Measurements from ENCODE around the gene PIP5K1C.

The PIP5K1C gene

GRCh38 chr19:3674784-3675543, 25.3 kb downstream of the PIP5K1C start:
- H3K36me3 ChIP-seq (ENCODE audit: control insufficient read depth in 1 of 2, insufficient read depth in 2 of 2, low read length in 2 of 2): no peaks in the 10 kb centered on the region
- no peak overlapping the region for H3K27ac ChIP-seq (ENCODE audit: low read depth, low read length)
- H3K27me3 ChIP-seq (ENCODE audit: control insufficient read depth in 1 of 2, insufficient read depth in 2 of 2, low read length in 2 of 2): no peaks in the 10 kb centered on the region
- H3K9me3 ChIP-seq (ENCODE audit: control insufficient read depth in 1 of 2, low read length in 2 of 2): no peaks in the 10 kb centered on the region
- no peak overlapping the region for H3K9ac ChIP-seq (ENCODE audit: low read depth in 1 of 2, low read length in 2 of 2)
- no peak overlapping the region for H3K4me3 ChIP-seq (ENCODE audit: low read depth in 1 of 2, low read length in 2 of 2)
- H3K4me1 ChIP-seq (ENCODE audit: control insufficient read depth in 1 of 2, insufficient read depth in 2 of 2, low read length in 2 of 2): peaks cover 12 to 16% of the 10 kb centered on the region in 2 donors

DNA sequence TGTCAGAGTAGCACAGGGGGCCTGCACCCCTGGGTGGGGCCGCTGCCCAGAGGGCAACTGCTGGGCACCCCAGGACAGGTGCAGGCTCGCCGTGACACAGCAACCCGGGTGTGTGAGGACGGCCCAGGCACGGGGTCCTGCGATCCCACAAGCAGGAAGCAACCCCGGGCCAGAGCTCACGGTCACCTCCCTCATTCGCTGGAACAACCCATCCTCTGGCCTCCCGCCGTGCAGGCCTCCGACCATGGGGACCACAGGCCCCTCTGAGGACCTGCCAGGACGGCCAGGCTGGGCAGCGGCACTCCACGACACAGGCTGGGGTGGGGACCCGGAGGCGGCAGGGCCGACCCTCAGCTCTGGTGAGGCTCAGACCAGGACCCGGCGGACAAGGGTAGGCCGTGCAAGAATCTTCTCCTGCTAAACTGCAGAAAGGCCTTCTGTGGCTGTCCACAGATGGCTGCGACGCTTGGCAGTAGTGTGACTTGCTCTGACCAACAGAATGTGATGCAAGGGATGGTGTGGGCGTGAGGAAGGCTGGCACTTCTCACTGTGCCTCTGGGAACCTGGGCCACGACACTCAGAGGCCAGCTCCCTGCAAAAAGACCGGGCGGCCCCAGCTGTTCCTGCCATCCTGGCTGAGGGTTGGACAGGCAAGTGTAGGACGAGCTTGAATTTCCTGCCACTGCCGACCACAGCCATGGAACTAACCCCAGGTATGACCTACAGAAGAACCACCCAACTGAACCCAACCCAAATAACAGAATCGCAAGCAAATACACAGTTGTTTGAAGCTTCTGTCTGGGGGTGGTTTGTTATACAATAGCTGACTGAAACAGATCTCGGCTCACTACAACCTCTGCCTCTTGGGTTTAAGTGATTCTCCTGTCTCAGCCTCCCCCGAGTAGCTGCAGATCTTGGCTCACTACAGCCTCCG, 26.5 kb downstream of the PIP5K1C start:
- no peak overlapping the region for H3K27ac ChIP-seq (ENCODE audit: low read depth, low read length)
- peaks cover 22 to 24% of the 10 kb centered on the region in 2 donors for H3K4me1 ChIP-seq (ENCODE audit: control insufficient read depth in 1 of 2, insufficient read depth in 2 of 2, low read length in 2 of 2)

GRCh38 chr19:3672993-3673392, 27.3 kb downstream of the PIP5K1C start:
- H3K4me3 ChIP-seq (ENCODE audit: low read depth in 1 of 2, low read length in 2 of 2): no peak overlapping the region
- no peaks in the 10 kb centered on the region for H3K36me3 ChIP-seq (ENCODE audit: control insufficient read depth in 1 of 2, insufficient read depth in 2 of 2, low read length in 2 of 2)
- peaks cover 26 to 29% of the 10 kb centered on the region in 2 donors for H3K4me1 ChIP-seq (ENCODE audit: control insufficient read depth in 1 of 2, insufficient read depth in 2 of 2, low read length in 2 of 2)
- H3K27ac ChIP-seq (ENCODE audit: low read depth, low read length): no peak overlapping the region
- H3K27me3 ChIP-seq (ENCODE audit: control insufficient read depth in 1 of 2, insufficient read depth in 2 of 2, low read length in 2 of 2): no peaks in the 10 kb centered on the region
- H3K9me3 ChIP-seq (ENCODE audit: control insufficient read depth in 1 of 2, low read length in 2 of 2): no peaks in the 10 kb centered on the region
- no peak overlapping the region for H3K9ac ChIP-seq (ENCODE audit: low read depth in 1 of 2, low read length in 2 of 2)

More for the DNA sequence above, 26.5 kb downstream of the PIP5K1C start:
- no peak overlapping the region for H3K9ac ChIP-seq (ENCODE audit: low read depth in 1 of 2, low read length in 2 of 2)
- no peak overlapping the region for H3K4me3 ChIP-seq (ENCODE audit: low read depth in 1 of 2, low read length in 2 of 2)
- no peaks in the 10 kb centered on the region for H3K9me3 ChIP-seq (ENCODE audit: control insufficient read depth in 1 of 2, low read length in 2 of 2)
- H3K27me3 ChIP-seq (ENCODE audit: control insufficient read depth in 1 of 2, insufficient read depth in 2 of 2, low read length in 2 of 2): no peaks in the 10 kb centered on the region
- no peaks in the 10 kb centered on the region for H3K36me3 ChIP-seq (ENCODE audit: control insufficient read depth in 1 of 2, insufficient read depth in 2 of 2, low read length in 2 of 2)

DNA sequence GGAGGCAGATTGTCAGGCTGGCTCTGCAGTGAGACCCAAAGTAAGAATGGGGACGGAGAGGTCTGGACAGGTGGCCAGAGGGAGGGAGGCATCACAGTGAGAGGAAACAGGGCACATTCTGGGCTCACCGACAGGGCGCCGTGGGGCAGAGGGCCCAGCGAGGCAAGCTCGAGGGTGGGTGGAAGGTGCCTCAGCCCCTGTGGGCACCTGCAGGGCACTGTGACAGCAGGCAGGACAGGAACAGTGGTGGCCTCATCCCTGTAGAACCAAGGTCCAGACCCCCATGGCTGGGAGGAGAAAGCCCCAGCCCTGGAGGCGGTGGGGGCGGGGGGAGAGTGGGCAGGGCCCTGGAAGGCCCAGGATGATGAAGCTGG, 27.7 kb downstream of the PIP5K1C start:
- Histone ChIP-seq H3K9ac (ENCODE audit: low read depth in 1 of 2, low read length in 2 of 2) (no peak overlapping the region), H3K27me3 (ENCODE audit: control insufficient read depth in 1 of 2, insufficient read depth in 2 of 2, low read length in 2 of 2) (no peaks in the 10 kb centered on the region), H3K4me1 (ENCODE audit: control insufficient read depth in 1 of 2, insufficient read depth in 2 of 2, low read length in 2 of 2) (peaks cover 26 to 29% of the 10 kb centered on the region in 2 donors), H3K36me3 (ENCODE audit: control insufficient read depth in 1 of 2, insufficient read depth in 2 of 2, low read length in 2 of 2) (no peaks in the 10 kb centered on the region), H3K4me3 (ENCODE audit: low read depth in 1 of 2, low read length in 2 of 2) (no peak overlapping the region), H3K9me3 (ENCODE audit: control insufficient read depth in 1 of 2, low read length in 2 of 2) (no peaks in the 10 kb centered on the region), H3K27ac (ENCODE audit: low read depth, low read length) (no peak overlapping the region)

DNA sequence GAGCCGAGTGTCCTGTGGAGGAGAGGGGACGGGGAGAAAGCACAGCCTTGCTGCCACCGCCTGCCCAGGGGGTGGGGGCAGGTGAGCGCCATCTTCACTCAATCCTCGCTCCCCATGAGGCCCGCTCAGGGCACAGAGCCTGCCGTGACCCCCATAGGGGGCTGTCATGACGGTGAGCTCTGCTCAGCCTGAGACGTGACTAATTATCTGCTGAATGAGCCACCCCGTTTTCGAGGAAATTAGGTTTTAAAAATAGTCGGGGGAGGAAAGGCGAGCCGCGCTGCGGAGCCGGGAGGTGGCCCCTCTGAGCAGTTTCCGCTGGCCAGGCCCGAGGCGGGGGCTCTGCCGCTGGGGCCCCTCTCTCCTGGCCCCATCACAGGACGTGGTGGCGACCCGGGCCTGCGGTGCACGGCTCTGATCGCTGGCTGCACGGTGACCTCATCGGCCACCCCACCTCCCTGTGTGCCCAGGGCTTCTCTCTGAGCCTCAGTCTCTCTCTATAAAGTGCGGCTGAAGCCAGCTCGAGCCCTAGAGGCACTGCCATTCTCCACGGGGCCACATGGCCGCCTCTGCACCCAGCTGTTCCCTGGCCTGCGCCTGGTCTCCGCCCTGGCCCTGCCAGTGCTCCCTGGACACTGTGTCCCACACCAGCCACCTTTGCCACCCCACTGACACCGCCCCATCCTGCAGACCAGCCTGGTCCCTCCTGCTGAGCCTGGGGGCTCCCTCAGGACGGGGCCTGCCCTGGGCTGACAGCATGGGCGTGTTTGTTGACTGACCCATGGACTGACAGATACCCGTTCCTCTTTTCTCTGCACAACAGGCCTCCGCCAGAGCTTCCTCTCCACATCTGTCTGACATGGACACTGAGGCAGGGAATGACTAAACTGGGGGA, 28.3 kb downstream of the PIP5K1C start:
- H3K9me3 ChIP-seq (ENCODE audit: control insufficient read depth in 1 of 2, low read length in 2 of 2): no peaks in the 10 kb centered on the region
- H3K4me1 ChIP-seq (ENCODE audit: control insufficient read depth in 1 of 2, insufficient read depth in 2 of 2, low read length in 2 of 2): peaks cover 26 to 29% of the 10 kb centered on the region in 2 donors
- H3K9ac ChIP-seq (ENCODE audit: low read depth in 1 of 2, low read length in 2 of 2): peak overlapping the region in 1 of 2 donors; percentile 63
- H3K27ac ChIP-seq (ENCODE audit: low read depth, low read length): peak overlapping the region; percentile 85
- peaks cover 0 to 2% of the 10 kb centered on the region in 2 donors for H3K36me3 ChIP-seq (ENCODE audit: control insufficient read depth in 1 of 2, insufficient read depth in 2 of 2, low read length in 2 of 2)
- H3K27me3 ChIP-seq (ENCODE audit: control insufficient read depth in 1 of 2, insufficient read depth in 2 of 2, low read length in 2 of 2): no peaks in the 10 kb centered on the region
- peak overlapping the region in 1 of 2 donors; percentile 15 for H3K4me3 ChIP-seq (ENCODE audit: low read depth in 1 of 2, low read length in 2 of 2)

GRCh38 chr19:3670796-3671679, 29.2 kb downstream of the PIP5K1C start:
- H3K27ac ChIP-seq (ENCODE audit: low read depth, low read length): peak overlapping the region; percentile 85
- peaks cover 31% of the 10 kb centered on the region in 2 donors for H3K4me1 ChIP-seq (ENCODE audit: control insufficient read depth in 1 of 2, insufficient read depth in 2 of 2, low read length in 2 of 2)
- H3K36me3 ChIP-seq (ENCODE audit: control insufficient read depth in 1 of 2, insufficient read depth in 2 of 2, low read length in 2 of 2): peaks cover 0 to 10% of the 10 kb centered on the region in 2 donors
- peak overlapping the region; percentile 15 to 16 for H3K4me3 ChIP-seq (ENCODE audit: low read depth in 1 of 2, low read length in 2 of 2)
- peak overlapping the region; percentile 47 to 63 for H3K9ac ChIP-seq (ENCODE audit: low read depth in 1 of 2, low read length in 2 of 2)
- no peaks in the 10 kb centered on the region for H3K27me3 ChIP-seq (ENCODE audit: control insufficient read depth in 1 of 2, insufficient read depth in 2 of 2, low read length in 2 of 2)
- no peaks in the 10 kb centered on the region for H3K9me3 ChIP-seq (ENCODE audit: control insufficient read depth in 1 of 2, low read length in 2 of 2)

- Histone ChIP-seq H3K9ac (ENCODE audit: low read depth in 1 of 2, low read length in 2 of 2) (peak overlapping the region; percentile 47 to 63), H3K27ac (ENCODE audit: low read depth, low read length) (peak overlapping the region; percentile 85), H3K36me3 (ENCODE audit: control insufficient read depth in 1 of 2, insufficient read depth in 2 of 2, low read length in 2 of 2) (peaks cover 0 to 10% of the 10 kb centered on the region in 2 donors), H3K27me3 (ENCODE audit: control insufficient read depth in 1 of 2, insufficient read depth in 2 of 2, low read length in 2 of 2) (no peaks in the 10 kb centered on the region), H3K4me1 (ENCODE audit: control insufficient read depth in 1 of 2, insufficient read depth in 2 of 2, low read length in 2 of 2) (peaks cover 34 to 36% of the 10 kb centered on the region in 2 donors), H3K9me3 (ENCODE audit: control insufficient read depth in 1 of 2, low read length in 2 of 2) (no peaks in the 10 kb centered on the region), H3K4me3 (ENCODE audit: low read depth in 1 of 2, low read length in 2 of 2) (peak overlapping the region; percentile 16 to 22)
These were observed 30.1 kb downstream of the PIP5K1C start for GRCh38 chr19:3669947-3670795.

- Histone ChIP-seq H3K27ac (ENCODE audit: low read depth, low read length) (peak overlapping the region; percentile 85), H3K27me3 (ENCODE audit: control insufficient read depth in 1 of 2, insufficient read depth in 2 of 2, low read length in 2 of 2) (no peaks in the 10 kb centered on the region), H3K4me1 (ENCODE audit: control insufficient read depth in 1 of 2, insufficient read depth in 2 of 2, low read length in 2 of 2) (peaks cover 34 to 36% of the 10 kb centered on the region in 2 donors), H3K9me3 (ENCODE audit: control insufficient read depth in 1 of 2, low read length in 2 of 2) (no peaks in the 10 kb centered on the region), H3K9ac (ENCODE audit: low read depth in 1 of 2, low read length in 2 of 2) (peak overlapping the region in 1 of 2 donors; percentile 43), H3K4me3 (ENCODE audit: low read depth in 1 of 2, low read length in 2 of 2) (no peak overlapping the region), H3K36me3 (ENCODE audit: control insufficient read depth in 1 of 2, insufficient read depth in 2 of 2, low read length in 2 of 2) (peaks cover 0 to 17% of the 10 kb centered on the region in 2 donors)
These were observed 31.0 kb downstream of the PIP5K1C start for GRCh38 chr19:3669082-3669946.

All from duodenal mucosa (tissue), 2 donors.